ENCODE results near the gene CIAO2A.

CIAO2A gene

DNA sequence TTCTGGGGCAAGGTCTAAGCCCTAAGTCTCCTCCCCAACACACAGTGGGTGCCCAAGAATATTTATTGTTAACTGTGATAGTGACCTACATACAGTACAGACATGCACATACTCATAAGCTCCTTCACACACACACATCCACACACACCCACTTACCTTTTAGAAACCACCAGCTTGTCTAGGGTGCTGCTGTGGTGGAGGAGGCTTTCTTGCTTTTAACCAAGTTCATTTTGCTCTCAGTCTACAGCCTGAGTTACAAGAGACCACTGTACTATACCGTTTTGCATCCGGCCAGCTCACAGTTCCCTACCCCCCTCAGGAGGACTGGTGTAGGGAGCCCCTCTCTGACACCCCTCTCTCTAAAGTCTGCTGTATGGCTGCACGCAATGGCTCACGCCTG, 64.0 kb downstream of the CIAO2A start:
- Histone ChIP-seq H3K9ac (ENCODE audit: low read depth, low read length) (no peak overlapping the region), H3K27me3 (ENCODE audit: insufficient read depth, low read length, poor library complexity) (no peaks in the 10 kb centered on the region), H2AFZ (ENCODE audit: low read depth, low read length) (no peak overlapping the region), H3K9me3 (ENCODE audit: insufficient read depth, low read length, severe bottlenecking) (no peaks in the 10 kb centered on the region), H4K20me1 (ENCODE audit: insufficient read depth, low read length) (no peaks in the 10 kb centered on the region), H3K36me3 (ENCODE audit: insufficient read depth, low read length) (no peaks in the 10 kb centered on the region), H3K4me1 (ENCODE audit: insufficient read depth, low read length) (no peaks in the 10 kb centered on the region), H3K79me2 (ENCODE audit: insufficient read depth, low read length) (no peaks in the 10 kb centered on the region), H3K4me2 (ENCODE audit: insufficient read depth, low read length) (no peak overlapping the region), H3K4me3 (ENCODE audit: low read depth in 1 of 2, low read length in 2 of 2) (no peak overlapping the region), H3K27ac (ENCODE audit: low read length) (no peak overlapping the region)
- DNase-seq: no peak
- TF ChIP-seq EZH2 (IDR thresholded peaks at IDR 0.05; ENCODE audit: borderline replicate concordance, low read depth, low read length, severe bottlenecking): no peak
- TF ChIP-seq, protein P1, sequence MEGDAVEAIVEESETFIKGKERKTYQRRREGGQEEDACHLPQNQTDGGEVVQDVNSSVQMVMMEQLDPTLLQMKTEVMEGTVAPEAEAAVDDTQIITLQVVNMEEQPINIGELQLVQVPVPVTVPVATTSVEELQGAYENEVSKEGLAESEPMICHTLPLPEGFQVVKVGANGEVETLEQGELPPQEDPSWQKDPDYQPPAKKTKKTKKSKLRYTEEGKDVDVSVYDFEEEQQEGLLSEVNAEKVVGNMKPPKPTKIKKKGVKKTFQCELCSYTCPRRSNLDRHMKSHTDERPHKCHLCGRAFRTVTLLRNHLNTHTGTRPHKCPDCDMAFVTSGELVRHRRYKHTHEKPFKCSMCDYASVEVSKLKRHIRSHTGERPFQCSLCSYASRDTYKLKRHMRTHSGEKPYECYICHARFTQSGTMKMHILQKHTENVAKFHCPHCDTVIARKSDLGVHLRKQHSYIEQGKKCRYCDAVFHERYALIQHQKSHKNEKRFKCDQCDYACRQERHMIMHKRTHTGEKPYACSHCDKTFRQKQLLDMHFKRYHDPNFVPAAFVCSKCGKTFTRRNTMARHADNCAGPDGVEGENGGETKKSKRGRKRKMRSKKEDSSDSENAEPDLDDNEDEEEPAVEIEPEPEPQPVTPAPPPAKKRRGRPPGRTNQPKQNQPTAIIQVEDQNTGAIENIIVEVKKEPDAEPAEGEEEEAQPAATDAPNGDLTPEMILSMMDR (IDR thresholded peaks at IDR 0.05; ENCODE audit: borderline replicate concordance, extremely low read depth, low read length, poor library complexity, severe bottlenecking): no peak
- no peak for ATAC-seq (ENCODE audit: insufficient read depth, low read depth)

- H2AFZ ChIP-seq (ENCODE audit: low read depth, low read length): no peak overlapping the region
- no peaks in the 10 kb centered on the region for H3K4me1 ChIP-seq (ENCODE audit: insufficient read depth, low read length)
- H3K36me3 ChIP-seq (ENCODE audit: insufficient read depth, low read length): no peaks in the 10 kb centered on the region
- H3K9me3 ChIP-seq (ENCODE audit: insufficient read depth, low read length, severe bottlenecking): no peaks in the 10 kb centered on the region
- H3K79me2 ChIP-seq (ENCODE audit: insufficient read depth, low read length): no peaks in the 10 kb centered on the region
- no peak overlapping the region for H3K27ac ChIP-seq (ENCODE audit: low read length)
- H3K4me2 ChIP-seq (ENCODE audit: insufficient read depth, low read length): no peak overlapping the region
- no peaks in the 10 kb centered on the region for H4K20me1 ChIP-seq (ENCODE audit: insufficient read depth, low read length)
- no peak for ATAC-seq (ENCODE audit: insufficient read depth, low read depth)
- no peak for DNase-seq
- H3K9ac ChIP-seq (ENCODE audit: low read depth, low read length): no peak overlapping the region
- TF ChIP-seq, protein P1 (IDR thresholded peaks at IDR 0.05; ENCODE audit: borderline replicate concordance, extremely low read depth, low read length, poor library complexity, severe bottlenecking): no peak
- TF ChIP-seq EZH2 (IDR thresholded peaks at IDR 0.05; ENCODE audit: borderline replicate concordance, low read depth, low read length, severe bottlenecking): no peak
- no peaks in the 10 kb centered on the region for H3K27me3 ChIP-seq (ENCODE audit: insufficient read depth, low read length, poor library complexity)
- no peak overlapping the region for H3K4me3 ChIP-seq (ENCODE audit: low read depth in 1 of 2, low read length in 2 of 2)
Observed at GRCh38 chr15:64029110-64029509, 64.5 kb downstream of the CIAO2A start.

- no peak overlapping the region for H2AFZ ChIP-seq (ENCODE audit: low read depth, low read length)
- no peak overlapping the region for H3K4me3 ChIP-seq (ENCODE audit: low read depth in 1 of 2, low read length in 2 of 2)
- H3K9me3 ChIP-seq (ENCODE audit: insufficient read depth, low read length, severe bottlenecking): no peaks in the 10 kb centered on the region
- no peaks in the 10 kb centered on the region for H3K36me3 ChIP-seq (ENCODE audit: insufficient read depth, low read length)
- DNase-seq (no peak), ATAC-seq (ENCODE audit: insufficient read depth, low read depth) (no peak)
- no peak overlapping the region for H3K9ac ChIP-seq (ENCODE audit: low read depth, low read length)
- no peak overlapping the region for H3K4me2 ChIP-seq (ENCODE audit: insufficient read depth, low read length)
- no peaks in the 10 kb centered on the region for H3K27me3 ChIP-seq (ENCODE audit: insufficient read depth, low read length, poor library complexity)
- H3K79me2 ChIP-seq (ENCODE audit: insufficient read depth, low read length): no peaks in the 10 kb centered on the region
- no peak overlapping the region for H3K27ac ChIP-seq (ENCODE audit: low read length)
- TF ChIP-seq, protein P1 (IDR thresholded peaks at IDR 0.05; ENCODE audit: borderline replicate concordance, extremely low read depth, low read length, poor library complexity, severe bottlenecking): no peak
- TF ChIP-seq EZH2 (IDR thresholded peaks at IDR 0.05; ENCODE audit: borderline replicate concordance, low read depth, low read length, severe bottlenecking): no peak
- H3K4me1 ChIP-seq (ENCODE audit: insufficient read depth, low read length): no peaks in the 10 kb centered on the region
- no peaks in the 10 kb centered on the region for H4K20me1 ChIP-seq (ENCODE audit: insufficient read depth, low read length)
Observed at GRCh38 chr15:64026591-64026990, 67.0 kb downstream of the CIAO2A start.
